H9 (cell line): Measurements from ENCODE around the gene RAMP3. TPM values are rescaled to one million over a fixed set of nuclear protein-coding genes. Genes with fewer than 3 reads are reported as not detected.

Source experiments
- DNase-seq: peaks from one replicate; pipeline ENCODE4 v3.0.0-alpha.2; 2017
- H2AFZ ChIP-seq: one replicate; pipeline ENCODE4 v1.6.1; 2013; ENCODE audit warnings: mild to moderate bottlenecking, low read length, control low read depth, moderate library complexity
- H2AK5ac ChIP-seq: 2 replicates; pipeline ENCODE4 v1.6.1; 2013; ENCODE audit warnings: low read length, control low read depth, mixed read lengths; ENCODE audit not compliant: insufficient read length
- H2BK120ac ChIP-seq: one replicate; pipeline ENCODE4 v1.6.1; 2013; ENCODE audit warnings: low read depth, mild to moderate bottlenecking, low read length, control low read depth, inconsistent platforms; ENCODE audit not compliant: poor library complexity, severe bottlenecking
- H2BK12ac ChIP-seq: 2 replicates; pipeline ENCODE4 v1.6.1; 2013; ENCODE audit warnings: low read length, control low read depth, mixed read lengths, low read depth; ENCODE audit not compliant: insufficient read length
- H2BK15ac ChIP-seq: 2 replicates; pipeline ENCODE4 v1.6.1; 2013; ENCODE audit warnings: low read depth, low read length, control low read depth
- H2BK20ac ChIP-seq: one replicate; pipeline ENCODE4 v1.6.1; 2013; ENCODE audit warnings: low read depth, mild to moderate bottlenecking, low read length, control low read depth, inconsistent platforms; ENCODE audit not compliant: poor library complexity, severe bottlenecking
- H2BK5ac ChIP-seq: 2 replicates; pipeline ENCODE4 v1.6.1; 2013; ENCODE audit warnings: low read length, control low read depth, mixed read lengths; ENCODE audit not compliant: insufficient read length
- H3K14ac ChIP-seq: 2 replicates; pipeline ENCODE4 v1.6.1; 2013; ENCODE audit warnings: low read length, control low read depth; ENCODE audit not compliant: insufficient read depth
- H3K18ac ChIP-seq: 2 replicates; pipeline ENCODE4 v1.6.1; 2013; ENCODE audit warnings: low read depth, mild to moderate bottlenecking, mixed read lengths, low read length, control low read depth; ENCODE audit not compliant: insufficient read length
- H3K23ac ChIP-seq: 2 replicates; pipeline ENCODE4 v1.6.1; 2013; ENCODE audit warnings: low read length, control low read depth, mixed read lengths, low read depth; ENCODE audit not compliant: insufficient read length
- H3K23me2 ChIP-seq: 2 replicates; pipeline ENCODE4 v1.6.1; 2013; ENCODE audit warnings: low read depth, mild to moderate bottlenecking, mixed read lengths, low read length, control low read depth; ENCODE audit not compliant: insufficient read length, poor library complexity, severe bottlenecking
- H3K27ac ChIP-seq: 2 replicates; pipeline ENCODE4 v1.5.1; 2013; ENCODE audit warnings: low read length, control low read depth, mixed read lengths, low read depth; ENCODE audit not compliant: insufficient read length
- H3K27me3 ChIP-seq: 2 replicates; pipeline ENCODE4 v1.6.1; 2013; ENCODE audit warnings: low read length, control low read depth, inconsistent platforms; ENCODE audit not compliant: insufficient read depth
- H3K4ac ChIP-seq: 2 replicates; pipeline ENCODE4 v1.6.1; 2013; ENCODE audit warnings: low read depth, mild to moderate bottlenecking, control low read depth, inconsistent platforms, low read length, moderate library complexity
- H3K4me1 ChIP-seq: 2 replicates; pipeline ENCODE4 v1.6.1; 2013; ENCODE audit warnings: low read length, control low read depth, inconsistent platforms; ENCODE audit not compliant: insufficient read depth
- H3K4me2 ChIP-seq: 2 replicates; pipeline ENCODE4 v1.6.1; 2013; ENCODE audit warnings: low read length, control low read depth, mixed read lengths; ENCODE audit not compliant: insufficient read length, insufficient read depth
- H3K56ac ChIP-seq: 2 replicates; pipeline ENCODE4 v1.6.1; 2013; ENCODE audit warnings: low read depth, mild to moderate bottlenecking, mixed read lengths, low read length, control low read depth; ENCODE audit not compliant: insufficient read length
- H3K79me1 ChIP-seq: 2 replicates; pipeline ENCODE4 v1.6.1; 2013; ENCODE audit warnings: low read depth, mild to moderate bottlenecking, moderate library complexity, low read length, control low read depth, inconsistent platforms; ENCODE audit not compliant: insufficient read depth, poor library complexity, severe bottlenecking
- H3K79me2 ChIP-seq: 2 replicates; pipeline ENCODE4 v1.6.1; 2013; ENCODE audit warnings: low read length, control low read depth, inconsistent platforms; ENCODE audit not compliant: insufficient read depth
- H3K9ac ChIP-seq: 2 replicates; pipeline ENCODE4 v1.6.1; 2013; ENCODE audit warnings: low read length, control low read depth, mixed read lengths; ENCODE audit not compliant: insufficient read length; ENCODE audit errors: extremely low read depth
- H3K9me3 ChIP-seq: one replicate; pipeline ENCODE4 v1.6.1; 2013; ENCODE audit warnings: low read depth, low read length, inconsistent platforms; ENCODE audit not compliant: control insufficient read depth
- H3T11ph ChIP-seq: one replicate; pipeline ENCODE4 v1.6.1; 2013; ENCODE audit warnings: mild to moderate bottlenecking, low read length, control low read depth, inconsistent platforms
- H4K20me1 ChIP-seq: one replicate; pipeline ENCODE4 v1.6.1; 2013; ENCODE audit not compliant: control insufficient read depth, insufficient read length, insufficient read depth
- H4K5ac ChIP-seq: 2 replicates; pipeline ENCODE4 v1.6.1; 2013; ENCODE audit warnings: low read depth, mild to moderate bottlenecking, mixed read lengths, low read length, control low read depth; ENCODE audit not compliant: insufficient read length
- H4K8ac ChIP-seq: replicated peaks from 2 replicates; pipeline ENCODE4 v1.6.1; 2013; ENCODE audit warnings: low read length, control low read depth, mixed read lengths, low read depth; ENCODE audit not compliant: insufficient read length
- H4K91ac ChIP-seq: 2 replicates; pipeline ENCODE4 v1.6.1; 2013; ENCODE audit warnings: low read depth, mild to moderate bottlenecking, moderate library complexity, mixed read lengths, low read length, control low read depth; ENCODE audit not compliant: insufficient read length
- H3K27ac Mint-ChIP-seq, 3 experiments: 2 replicates in 2 of 3; 3 replicates in 1 of 3; pipeline ENCODE4 v1.8.0; 2020 to 2021; ENCODE audit warnings: mixed read lengths in 3 of 3, mild to moderate bottlenecking in 1 of 3, moderate library complexity in 1 of 3
- H3K27me3 Mint-ChIP-seq: 2 replicates; pipeline ENCODE4 v1.8.0; 2021; ENCODE audit warnings: low read depth, mild to moderate bottlenecking, moderate library complexity, mixed read lengths
- H3K36me3 Mint-ChIP-seq, 3 experiments: 2 replicates in 2 of 3; 3 replicates in 1 of 3; pipeline ENCODE4 v1.8.0; 2020 to 2021; ENCODE audit warnings: low read depth in 3 of 3, mixed read lengths in 3 of 3; ENCODE audit not compliant: insufficient read depth in 1 of 3
- H3K4me1 Mint-ChIP-seq, 2 experiments: 2 replicates each; pipeline ENCODE4 v1.8.0; 2020; ENCODE audit warnings: mixed read lengths in 2 of 2
- H3K4me3 Mint-ChIP-seq, 2 experiments: 2 replicates in 1 of 2; 3 replicates in 1 of 2; pipeline ENCODE4 v1.8.0; 2020 to 2021; ENCODE audit warnings: mild to moderate bottlenecking in 2 of 2, mixed read lengths in 2 of 2, moderate library complexity in 1 of 2
- H3K9me3 Mint-ChIP-seq, 2 experiments: 2 replicates in 1 of 2; 3 replicates in 1 of 2; pipeline ENCODE4 v1.8.0; 2020; ENCODE audit warnings: mild to moderate bottlenecking in 2 of 2, mixed read lengths in 2 of 2, moderate library complexity in 1 of 2
- WGBS: extraction: QIAGEN DNeasy Blood & Tissue Kit; methylation state at CpG from one replicate; pipeline ENCODE4 v1.1.7; 2013; ENCODE audit warnings: missing lambda C conversion rate, low lambda C conversion rate, mixed read lengths; ENCODE audit not compliant: insufficient read length; ENCODE audit errors: extremely low coverage; 5-methylcytosine and 5-hydroxymethylcytosine counted together
- total RNA-seq: library from RNA; stranded (reverse); gene quantifications from 2 replicates; pipeline ENCODE4 v1.2.1, GENCODE V29; 2021
- TF ChIP-seq, protein P1 (sequence below): fragments of 200-600 bp; sonication (generic); conservative IDR thresholded peaks from 3 replicates; pipeline ENCODE4 v1.8.0; 2021; ENCODE audit warnings: antibody characterized with exemption, mild to moderate bottlenecking

RAMP3 gene
- total RNA-seq, 1 experiment from 2014 or later: 0.63 TPM

- Histone ChIP-seq H3K27ac (no peak overlapping the region), H2BK15ac (no peak overlapping the region), H3T11ph (no peak overlapping the region), H4K8ac (no peak overlapping the region), H4K20me1 (no peaks in the 10 kb centered on the region), H2AK5ac (no peak overlapping the region), H2AFZ (no peak overlapping the region), H2BK120ac (no peak overlapping the region), H3K23ac (no peak overlapping the region), H2BK20ac (no peak overlapping the region), H2BK12ac (no peak overlapping the region), H3K27me3 (no peaks in the 10 kb centered on the region), H3K9ac (no peak overlapping the region), H3K56ac (no peak overlapping the region), H3K14ac (no peak overlapping the region), H3K4me1 (no peaks in the 10 kb centered on the region), H3K9me3 (no peaks in the 10 kb centered on the region), H3K4ac (no peak overlapping the region), H3K79me1 (no peaks in the 10 kb centered on the region), H4K5ac (no peak overlapping the region), H4K91ac (no peak overlapping the region), H3K4me2 (no peak overlapping the region), H3K79me2 (no peaks in the 10 kb centered on the region), H3K23me2 (no peaks in the 10 kb centered on the region), H3K18ac (no peak overlapping the region), H2BK5ac (no peak overlapping the region)
- WGBS: no CpG with 5 or more reads among the region's 11 CpGs
- no peak overlapping the region; a peak in 1 of 7 replicates for H3K27ac Mint-ChIP-seq
- no peak for DNase-seq
- peaks cover 11% of the 10 kb centered on the region in 2 experiments for H3K4me1 Mint-ChIP-seq
- no peak overlapping the region for H3K4me3 Mint-ChIP-seq
- TF ChIP-seq, protein P1, sequence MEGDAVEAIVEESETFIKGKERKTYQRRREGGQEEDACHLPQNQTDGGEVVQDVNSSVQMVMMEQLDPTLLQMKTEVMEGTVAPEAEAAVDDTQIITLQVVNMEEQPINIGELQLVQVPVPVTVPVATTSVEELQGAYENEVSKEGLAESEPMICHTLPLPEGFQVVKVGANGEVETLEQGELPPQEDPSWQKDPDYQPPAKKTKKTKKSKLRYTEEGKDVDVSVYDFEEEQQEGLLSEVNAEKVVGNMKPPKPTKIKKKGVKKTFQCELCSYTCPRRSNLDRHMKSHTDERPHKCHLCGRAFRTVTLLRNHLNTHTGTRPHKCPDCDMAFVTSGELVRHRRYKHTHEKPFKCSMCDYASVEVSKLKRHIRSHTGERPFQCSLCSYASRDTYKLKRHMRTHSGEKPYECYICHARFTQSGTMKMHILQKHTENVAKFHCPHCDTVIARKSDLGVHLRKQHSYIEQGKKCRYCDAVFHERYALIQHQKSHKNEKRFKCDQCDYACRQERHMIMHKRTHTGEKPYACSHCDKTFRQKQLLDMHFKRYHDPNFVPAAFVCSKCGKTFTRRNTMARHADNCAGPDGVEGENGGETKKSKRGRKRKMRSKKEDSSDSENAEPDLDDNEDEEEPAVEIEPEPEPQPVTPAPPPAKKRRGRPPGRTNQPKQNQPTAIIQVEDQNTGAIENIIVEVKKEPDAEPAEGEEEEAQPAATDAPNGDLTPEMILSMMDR: no peak
- H3K9me3 Mint-ChIP-seq: no peaks in the 10 kb centered on the region
- H3K27me3 Mint-ChIP-seq: peaks cover 9% of the 10 kb centered on the region
- H3K36me3 Mint-ChIP-seq: no peaks in the 10 kb centered on the region
Observed at GRCh38 chr7:45125193-45125904, 32.2 kb upstream of the RAMP3 start.
